NOMO-1 treated with DMSO at 0.1 percent for 48 hours (cell line): ENCODE data around the gene EXOC3.
"Not testable (repeated sequence)": the region's sequence is repeated elsewhere in the genome, so short reads cannot be mapped to it uniquely, and the experiment has no call there.

Experiments used
- DNase-seq: peaks from one replicate; lab custom pipeline; 2025; ENCODE audit not compliant: unreplicated experiment; lab: John Stamatoyannopoulos, UW

Gene EXOC3

DNA sequence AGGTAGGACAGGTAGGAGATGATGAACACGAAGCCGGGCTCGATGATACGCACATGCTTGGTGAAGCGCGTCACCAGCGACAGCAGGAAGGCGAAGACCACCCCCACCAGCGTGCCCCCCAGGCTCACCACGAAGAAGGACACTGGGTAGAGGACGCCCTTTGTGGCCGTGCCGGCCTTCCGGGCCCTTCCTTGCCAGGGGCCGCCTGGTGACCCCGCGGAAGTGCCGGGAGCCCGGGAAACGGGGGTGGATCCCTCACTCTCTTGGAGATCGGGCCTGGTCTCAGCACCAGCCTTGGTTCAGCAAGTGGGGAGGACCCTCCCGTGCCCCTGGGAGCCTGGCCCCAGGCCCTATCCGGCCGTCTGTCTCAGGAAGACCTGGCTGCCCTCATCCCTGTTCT lies 41.6 kb downstream of the EXOC3 start:
- DNase-seq, result no peak

DNA sequence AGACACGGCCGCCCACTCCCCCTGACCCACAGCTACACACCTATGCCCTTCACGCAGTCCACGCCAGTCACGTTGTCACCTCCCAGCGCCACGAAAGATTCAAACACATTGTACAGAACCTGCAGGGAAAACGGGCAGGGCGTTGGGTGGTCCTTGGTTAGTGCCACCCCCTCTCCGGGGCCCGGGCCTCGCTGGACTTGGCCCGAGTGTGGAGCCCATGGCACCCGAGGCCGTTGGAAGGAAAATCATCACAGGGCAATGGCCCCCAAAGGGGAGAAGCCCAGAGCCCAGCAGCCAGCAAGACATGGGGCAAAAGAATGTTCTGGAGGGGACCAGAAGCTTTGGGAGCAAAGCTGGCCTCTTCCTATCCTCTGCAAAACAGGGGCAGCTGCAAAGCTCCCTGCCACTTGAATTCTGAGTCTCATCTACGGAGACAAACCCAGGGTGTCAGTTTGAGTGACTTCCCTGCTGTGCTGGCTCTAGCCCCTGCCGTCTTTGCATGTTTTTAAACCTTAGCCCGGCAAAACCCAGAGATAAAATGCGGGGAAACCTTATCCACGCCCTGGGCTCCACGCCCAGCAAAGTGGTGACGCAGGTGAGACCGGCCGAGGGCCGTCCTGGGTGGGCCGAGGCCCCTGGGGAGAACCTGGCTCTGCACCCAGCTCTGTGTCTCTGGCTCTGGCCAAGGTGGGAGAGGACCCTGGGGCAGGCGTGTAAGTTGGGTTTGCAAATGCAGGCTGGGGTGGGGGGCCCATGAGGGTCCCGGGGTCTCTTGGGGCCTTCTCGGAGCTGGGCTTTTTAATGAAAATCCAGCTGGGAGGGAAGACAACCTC lies 42.4 kb downstream of the EXOC3 start:
- DNase-seq, result no peak

DNA sequence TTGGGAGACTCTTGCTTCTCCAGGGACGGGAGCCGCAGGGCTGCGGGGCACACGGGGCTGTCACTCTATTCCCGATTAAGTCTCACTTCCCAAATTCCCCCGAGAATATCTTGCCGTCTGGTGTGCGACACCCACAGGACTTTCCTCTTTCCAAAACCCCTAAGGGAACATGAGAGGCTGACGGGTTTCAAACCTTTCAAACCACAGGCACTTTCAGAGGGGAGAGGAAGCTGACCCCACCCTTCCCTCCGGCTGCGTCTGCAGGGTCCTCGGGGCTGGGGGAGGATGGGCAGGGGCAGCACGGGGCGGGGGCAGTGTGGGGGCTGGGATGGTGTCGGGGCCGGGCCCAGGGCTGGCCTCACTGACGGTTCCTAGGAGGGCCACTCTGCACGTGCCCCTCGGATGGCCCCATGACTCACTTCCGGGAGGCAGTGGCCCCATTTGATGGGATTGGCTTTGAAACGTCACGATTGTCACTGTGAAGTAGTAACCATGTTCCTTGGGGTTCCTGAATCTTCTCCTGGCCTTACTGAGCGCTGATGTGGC lies 43.0 kb downstream of the EXOC3 start:
- DNase-seq, result peak; percentile 97

DNA sequence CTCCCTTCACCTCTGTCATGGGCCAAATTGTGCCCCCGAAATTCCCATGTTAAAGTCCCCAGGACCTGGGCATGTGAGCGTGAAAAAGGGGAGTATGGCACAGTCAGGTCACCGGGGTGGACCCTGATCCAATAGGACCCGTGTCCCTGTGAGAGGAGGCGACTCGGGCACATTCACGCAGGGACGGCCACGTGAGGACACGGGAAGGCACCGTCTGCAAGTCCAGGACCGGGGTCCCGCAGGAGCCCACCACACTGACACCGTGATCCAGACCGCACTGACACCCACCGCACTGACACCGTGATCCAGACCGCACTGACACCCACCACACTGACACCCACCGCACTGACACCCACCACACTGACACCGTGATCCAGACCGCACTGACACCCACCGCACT lies 43.6 kb downstream of the EXOC3 start:
- DNase-seq, result not testable (repeated sequence)

DNA sequence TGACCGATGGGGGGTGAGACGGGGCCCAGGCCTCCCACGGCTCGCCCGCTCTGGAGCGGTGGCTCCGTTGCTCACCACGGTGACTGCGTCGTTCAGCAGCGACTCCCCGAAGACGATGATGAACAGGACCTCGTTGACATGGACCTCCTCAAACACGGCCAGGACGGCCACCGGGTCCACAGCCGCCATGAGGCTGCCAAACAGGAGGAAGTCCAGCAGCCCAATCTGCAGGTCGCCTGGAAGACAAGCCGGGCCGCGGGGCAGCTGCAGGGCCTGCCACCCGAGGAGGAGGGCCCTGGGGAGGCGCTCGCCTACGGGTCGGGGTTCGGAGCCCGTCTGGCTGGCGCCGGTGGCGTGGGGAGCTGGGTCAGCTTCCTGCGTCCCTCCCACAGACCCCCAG lies 45.3 kb downstream of the EXOC3 start:
- DNase-seq, result no peak

DNA sequence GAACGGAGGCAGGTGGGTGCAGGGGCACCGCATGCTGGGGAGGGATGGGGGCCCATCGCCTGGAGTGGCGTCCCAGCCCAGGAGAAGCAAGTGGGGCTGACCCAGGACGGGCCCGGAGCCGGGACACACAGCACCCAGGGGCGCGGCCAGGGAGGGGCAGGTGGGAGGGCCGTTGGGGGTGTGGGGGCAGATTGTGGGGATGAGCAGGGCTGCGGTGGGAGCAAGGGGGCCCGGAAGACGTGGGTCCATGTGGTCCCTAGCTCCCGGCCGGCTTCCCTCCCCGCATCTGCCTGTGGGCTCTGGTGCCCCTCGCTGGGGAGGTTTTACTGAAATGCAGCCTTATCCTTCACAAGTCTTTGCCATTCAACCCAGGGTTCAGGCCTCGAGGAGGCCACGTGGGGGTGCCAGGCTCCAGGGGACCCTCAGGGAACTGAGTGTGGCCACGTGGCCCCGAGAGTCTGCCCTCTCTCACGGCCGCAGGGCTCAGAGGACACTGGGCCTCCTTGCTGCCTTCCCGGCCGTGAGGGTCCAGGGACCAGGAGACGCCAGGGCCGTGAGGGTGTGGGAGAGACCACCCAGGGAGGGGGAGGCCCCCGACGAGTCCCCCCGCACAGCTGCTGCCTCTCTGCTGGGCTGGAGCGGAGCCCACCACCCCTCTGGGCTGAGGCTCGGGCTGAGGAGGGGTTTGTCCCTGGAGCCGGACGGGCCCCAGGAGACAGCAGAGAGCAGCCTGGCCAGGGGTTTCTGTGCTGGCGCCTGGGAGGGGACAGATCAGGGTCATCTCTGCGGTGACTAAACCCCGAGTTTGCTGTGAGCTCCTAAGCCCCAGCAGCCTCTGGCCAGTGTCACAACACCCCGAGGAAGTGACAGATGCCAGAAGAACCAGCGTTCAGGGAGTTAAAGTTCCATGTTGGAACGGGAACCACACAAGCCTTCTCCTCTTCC lies 46.0 kb downstream of the EXOC3 start:
- DNase-seq, result no peak

DNA sequence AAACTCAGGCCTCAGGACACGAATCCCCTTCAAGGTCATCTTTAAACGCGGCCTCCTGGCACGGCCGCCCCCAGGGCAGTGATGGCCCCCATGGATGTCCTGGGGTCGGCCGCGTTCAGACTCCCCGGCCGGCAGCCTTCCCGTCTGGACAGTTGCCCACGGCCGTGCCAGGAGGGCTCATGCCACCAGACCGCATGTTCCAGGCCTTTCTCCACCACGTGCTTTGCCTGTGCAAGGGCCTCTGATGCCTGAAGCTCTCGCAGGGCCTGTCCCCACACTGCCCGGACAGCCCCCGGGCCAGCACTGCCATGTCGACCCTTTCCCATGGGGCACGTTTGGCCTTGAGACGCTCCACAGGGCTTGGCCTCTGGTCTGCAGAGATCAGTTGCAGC lies 46.7 kb downstream of the EXOC3 start:
- DNase-seq, result no peak

DNA sequence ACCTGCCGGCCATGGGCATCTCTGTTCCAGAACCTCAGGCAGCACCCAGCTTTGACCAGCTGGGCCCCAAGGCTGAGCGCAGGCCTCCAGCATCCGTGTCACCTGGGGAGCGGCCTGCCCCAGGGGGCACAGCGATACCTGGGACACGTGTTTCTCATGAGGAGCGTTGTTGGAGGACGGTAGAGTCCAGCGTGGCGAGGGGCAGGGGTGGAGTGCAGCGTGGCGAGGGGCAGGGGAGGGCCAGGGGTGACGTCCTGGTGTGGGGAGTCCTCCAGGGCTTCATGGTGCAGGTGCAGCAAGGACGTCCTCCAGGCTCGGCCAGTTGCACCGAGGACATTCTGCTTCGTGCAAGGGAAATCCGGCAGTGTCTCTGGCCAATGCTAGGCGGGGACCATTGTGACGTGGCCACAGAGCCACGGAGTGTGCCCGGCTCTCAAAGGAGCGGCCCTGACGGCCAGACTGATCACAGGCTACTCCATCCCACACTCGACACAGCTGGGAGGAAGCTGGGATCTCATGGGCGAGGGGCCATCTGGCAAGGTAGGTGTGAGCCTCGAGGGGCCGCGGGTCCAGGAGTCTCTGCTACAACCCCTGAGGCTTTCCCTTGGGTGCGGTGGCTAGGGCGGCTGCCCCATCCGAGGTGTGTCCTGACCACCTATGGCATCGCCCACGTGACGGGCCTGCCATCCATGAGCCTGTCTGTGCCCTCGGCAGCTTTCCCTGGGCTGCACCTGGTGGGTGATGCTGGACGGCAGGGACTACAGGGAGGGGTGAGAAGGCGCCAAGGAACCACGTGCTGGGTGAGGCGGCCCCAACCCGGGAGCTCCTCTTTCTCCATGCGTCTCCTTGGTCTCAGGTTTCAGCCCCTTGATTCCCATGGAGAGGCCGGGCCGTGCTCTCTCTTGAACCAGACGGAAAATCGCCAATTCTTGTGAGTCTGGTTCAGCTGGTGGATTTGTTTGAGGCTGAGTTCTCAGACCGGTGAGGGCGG lies 47.4 kb downstream of the EXOC3 start:
- no peak for DNase-seq

DNA sequence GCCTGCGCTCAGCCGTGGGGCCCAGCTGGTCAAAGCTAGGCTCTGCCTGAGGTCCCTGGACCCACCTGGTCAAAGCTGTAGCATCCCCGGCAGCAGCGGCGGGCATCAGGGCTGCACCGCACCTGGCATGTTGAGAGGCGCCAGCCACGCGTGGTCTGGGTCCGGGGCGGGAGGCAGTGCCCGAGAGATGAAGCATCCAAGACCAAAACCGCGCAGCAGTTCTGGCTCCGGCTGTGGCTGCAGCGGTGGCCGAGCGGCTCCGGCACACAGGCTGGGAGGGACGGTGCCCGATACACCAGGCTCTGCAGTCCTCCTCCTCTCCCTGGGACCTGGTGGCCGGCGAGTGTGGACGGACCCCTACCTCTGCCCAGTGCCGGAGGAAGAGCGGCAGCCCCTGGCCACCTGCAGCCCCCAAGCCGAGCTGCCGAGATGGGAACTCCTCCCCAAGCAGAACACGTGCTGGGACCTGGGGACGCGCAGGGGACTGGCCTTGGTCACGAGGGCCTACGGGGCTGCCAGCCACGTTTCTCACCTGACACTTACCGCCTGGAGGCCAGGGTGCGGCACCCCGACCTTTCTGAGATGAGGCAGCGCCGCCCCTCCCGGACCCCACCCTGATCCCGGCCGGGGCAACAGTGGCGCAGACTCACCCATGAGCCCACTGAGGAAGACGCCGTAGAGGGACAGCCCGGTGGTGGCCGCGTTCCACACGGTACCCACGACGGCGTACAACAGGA lies 48.3 kb downstream of the EXOC3 start:
- no peak for DNase-seq

DNA sequence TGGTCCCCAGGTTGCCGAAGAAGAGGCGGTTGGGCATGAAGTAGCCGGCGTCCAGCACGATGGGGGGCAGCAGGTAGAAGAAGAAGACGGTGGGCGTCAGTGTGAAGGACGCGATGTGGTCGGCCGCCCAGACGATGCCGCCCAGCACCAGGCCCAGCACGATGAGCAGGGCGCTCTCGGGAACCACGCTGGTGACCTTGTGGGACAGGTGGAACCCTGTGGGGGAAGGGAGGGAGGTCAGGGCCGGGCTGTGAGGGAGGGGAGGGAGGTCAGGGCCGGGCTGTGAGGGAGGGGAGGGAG lies 48.8 kb downstream of the EXOC3 start:
- DNase-seq, result no peak

DNA sequence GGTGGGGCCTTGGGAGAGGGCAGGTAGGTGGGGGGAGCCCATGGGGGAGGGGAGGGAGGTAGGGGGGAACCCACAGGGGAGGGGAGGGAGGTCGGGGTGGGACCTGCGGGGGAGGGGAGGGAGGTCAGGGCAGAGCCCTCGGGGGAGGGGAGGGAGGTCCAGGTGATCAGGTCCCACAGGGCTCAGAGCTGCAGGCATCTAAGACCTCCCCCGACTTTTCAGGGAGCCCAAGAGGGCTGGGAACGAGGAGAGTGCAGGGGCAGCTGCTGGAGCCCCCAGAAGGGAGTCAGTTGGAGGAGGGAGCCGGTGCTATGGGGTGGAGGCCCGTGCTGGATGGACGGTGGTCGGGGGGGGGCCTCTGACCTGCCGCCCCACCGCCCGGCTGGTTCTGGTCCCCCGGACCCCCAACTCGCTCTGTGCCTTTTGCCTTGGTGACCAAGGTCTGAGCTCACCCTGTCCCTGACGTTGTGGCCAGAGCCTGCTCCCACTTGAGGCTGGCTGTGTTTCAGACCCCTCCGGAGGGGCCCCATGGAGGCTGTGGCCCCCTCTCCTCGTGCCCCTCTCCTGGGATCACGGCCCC lies 49.4 kb downstream of the EXOC3 start:
- no peak for DNase-seq

DNA sequence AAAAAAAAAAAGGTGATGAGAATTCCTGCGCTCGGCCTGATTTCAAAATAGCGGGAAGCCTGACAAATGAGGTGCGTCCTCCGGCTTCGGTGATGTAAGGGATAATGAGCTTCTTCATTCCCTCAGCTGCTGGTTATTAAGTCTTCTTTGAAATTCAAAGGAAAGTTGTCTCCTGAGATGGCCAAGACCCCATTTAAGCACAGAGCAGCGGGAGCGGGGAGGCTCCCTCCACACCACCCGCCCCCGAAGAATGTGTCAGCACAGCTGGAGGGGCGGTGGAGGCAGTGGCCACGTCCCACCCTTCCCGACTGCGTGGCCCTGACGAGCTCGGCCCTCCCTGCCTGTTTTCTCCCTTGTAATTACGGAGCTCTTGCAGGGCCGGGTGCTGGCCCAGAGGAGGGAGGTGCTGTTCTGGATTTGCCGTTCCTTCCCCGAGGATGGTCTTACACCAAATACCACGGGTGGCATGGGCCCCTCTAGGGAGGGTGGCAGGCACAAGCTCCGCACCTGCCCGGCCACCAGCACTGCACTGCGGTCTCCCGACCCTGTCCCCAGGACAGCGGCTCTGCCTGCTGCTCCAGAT lies 50.2 kb downstream of the EXOC3 start:
- DNase-seq, result no peak

DNA sequence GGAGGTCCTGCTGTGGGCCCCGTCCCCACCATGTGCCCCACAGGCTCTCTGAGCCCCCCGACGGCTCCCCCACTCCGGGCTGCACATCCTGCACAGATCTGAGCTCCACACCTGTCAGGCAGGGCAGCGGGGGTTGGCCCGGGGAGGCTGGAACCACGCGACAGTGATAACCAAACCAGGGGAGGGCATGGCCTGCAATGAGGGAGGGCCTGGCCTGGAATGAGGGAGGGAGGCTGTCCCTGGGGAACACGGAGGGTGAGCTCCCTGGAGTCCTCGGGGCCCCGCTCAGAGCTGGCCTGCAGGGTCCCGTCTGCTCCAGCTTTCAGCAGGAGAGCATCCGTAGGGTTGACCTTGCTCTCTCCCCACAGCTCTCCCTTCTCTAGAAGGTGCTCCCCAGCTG lies 50.8 kb downstream of the EXOC3 start:
- no peak for DNase-seq

DNA sequence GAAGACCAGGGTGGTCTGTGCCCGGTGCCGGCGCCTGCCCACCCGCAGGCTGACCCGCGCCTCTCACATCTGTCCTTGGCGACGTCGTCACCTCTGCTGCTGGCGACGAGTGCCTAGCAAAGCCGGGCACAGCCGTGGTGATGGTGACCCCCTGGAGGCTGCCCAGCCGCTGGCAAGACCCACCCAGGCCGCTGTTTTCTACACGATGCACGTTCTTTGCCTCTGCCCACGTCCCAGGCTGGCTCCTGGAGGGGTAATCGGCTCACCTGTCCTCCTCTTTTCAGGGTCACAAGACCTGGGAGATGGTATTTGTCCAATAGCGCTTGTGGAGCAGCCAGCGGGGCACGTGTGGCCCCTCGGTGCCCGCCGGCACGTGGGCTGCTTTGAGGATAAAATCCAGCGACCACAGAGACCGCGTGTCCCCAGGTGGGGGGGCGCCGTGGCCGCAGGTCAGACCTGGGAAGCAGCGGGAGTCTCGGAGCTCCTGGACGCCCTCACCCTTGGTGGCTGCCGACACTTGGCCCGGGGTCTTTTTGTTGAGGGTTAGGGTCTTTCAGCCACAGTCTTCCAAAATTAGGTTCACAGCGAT lies 51.8 kb downstream of the EXOC3 start:
- no peak for DNase-seq

DNA sequence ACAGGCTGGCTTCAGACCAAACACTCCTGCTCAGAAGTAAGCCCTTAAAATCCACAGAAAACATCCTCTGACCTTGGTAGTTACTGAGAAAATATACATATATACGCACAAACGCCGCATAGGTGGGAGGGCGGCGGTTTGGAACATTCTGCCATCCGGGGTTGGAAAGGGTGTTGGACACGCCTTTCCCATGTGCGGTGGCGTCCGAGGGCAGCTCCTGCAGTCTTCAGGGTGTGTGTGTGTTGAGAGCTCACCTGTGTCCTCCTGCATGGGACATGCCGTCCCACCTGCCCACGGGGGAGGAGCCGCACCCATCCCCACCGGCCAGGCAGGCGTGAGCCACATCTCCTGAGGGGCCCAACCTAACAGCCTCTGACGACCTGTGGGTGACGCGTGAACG lies 53.1 kb downstream of the EXOC3 start:
- no peak for DNase-seq

DNA sequence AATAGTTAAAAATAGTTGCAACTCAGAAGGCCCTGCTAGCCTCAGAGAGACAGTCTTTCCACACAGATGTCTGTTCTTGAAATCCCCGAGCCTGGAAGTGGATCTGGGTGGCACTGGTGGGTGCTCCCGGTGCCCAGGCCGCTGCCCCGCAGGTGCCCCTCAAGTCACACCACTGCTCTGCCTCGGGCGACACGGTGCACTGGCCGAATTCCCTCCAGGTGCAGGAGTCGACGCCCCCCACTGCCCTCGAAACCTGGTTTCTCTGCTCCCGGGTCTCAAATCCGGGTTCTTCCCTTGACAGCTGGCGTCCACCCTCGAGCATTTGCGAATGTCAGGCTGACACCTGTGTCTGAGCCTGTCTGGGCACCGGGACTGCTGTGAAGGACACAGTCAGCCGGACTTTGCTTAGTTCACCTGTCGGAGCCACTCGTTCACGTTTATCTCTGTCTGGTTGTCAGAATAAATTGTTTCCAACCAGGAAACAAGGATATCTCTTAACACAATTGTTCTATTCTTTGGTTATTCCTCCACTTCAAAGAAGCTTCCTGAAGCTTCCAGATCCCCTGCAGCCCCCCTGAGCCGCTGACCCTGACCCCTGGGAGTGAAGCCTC lies 54.2 kb downstream of the EXOC3 start:
- DNase-seq, result no peak

DNA sequence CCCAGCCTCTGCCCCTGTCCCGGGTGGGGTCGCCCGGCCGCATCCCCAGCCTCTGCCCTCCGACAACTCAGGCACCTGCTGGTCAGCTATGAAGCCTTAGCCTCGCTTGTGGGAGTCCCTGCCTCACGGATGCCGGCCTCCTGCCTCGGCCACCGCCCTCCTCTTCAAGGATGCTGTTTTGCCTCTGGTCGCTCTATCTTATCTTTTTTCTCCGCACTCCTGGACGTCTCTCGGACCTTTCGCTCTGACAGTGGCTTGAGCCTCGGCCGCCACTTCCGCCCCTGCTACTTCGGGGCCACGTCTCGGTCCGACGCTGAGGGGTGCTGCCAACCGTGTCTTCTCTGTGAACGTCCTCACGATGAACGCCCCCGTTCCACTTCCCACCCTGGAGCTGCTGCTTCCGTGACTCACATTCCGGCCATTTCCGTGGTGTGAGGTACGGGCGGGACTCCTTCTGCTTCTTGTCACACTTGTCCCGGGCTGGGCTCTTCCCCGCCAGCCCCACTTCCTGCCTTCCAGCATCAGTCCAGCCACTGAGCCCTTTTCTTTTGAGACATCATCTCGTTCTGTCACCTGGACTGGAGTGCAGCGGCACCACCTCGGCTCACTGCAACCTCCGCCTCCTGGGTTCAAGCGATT lies 55.0 kb downstream of the EXOC3 start:
- no peak for DNase-seq
